Keratinocyte (primary cell): ENCODE data around the gene SCLY.
"Not testable (repeated sequence)": the region's sequence is repeated elsewhere in the genome, so short reads cannot be mapped to it uniquely, and the experiment has no call there.

ENCODE experiments used
- CTCF ChIP-seq, 3 experiments: IDR thresholded peaks in 1 of 3; conservative IDR thresholded peaks in 1 of 3; optimal IDR thresholded peaks in 1 of 3; 2 replicates in 2 of 3; 3 replicates in 1 of 3; pipeline versions ENCODE3 to v1.5.1; 2011; ENCODE audit warnings: low read length in 3 of 3, mild to moderate bottlenecking in 3 of 3, moderate library complexity in 2 of 3, control low read depth in 1 of 3, inconsistent platforms in 1 of 3; ENCODE audit not compliant: insufficient read depth in 2 of 3; ENCODE audit errors: extremely low read depth in 1 of 3
- EZH2 ChIP-seq: IDR thresholded peaks from one replicate; pipeline ENCODE4 v1.6.1; 2012; ENCODE audit warnings: inconsistent platforms, mild to moderate bottlenecking, low read length, moderate library complexity

- not testable (repeated sequence) for TF ChIP-seq CTCF (optimal IDR thresholded peaks at IDR 0.05 in 1 of 3, IDR thresholded peaks at IDR 0.05 in 1 of 3, conservative IDR thresholded peaks at IDR 0.05 in 1 of 3; ENCODE audit: extremely low read depth in 1 of 3, insufficient read depth in 2 of 3, low read length in 3 of 3); EZH2
Measured at GRCh38 chr2:238033991-238034390, 26.8 kb upstream of the SCLY start.
